MM.1S (cell line): ENCODE results near the gene SLC19A2.
"Not testable (repeated sequence)": the region's sequence is repeated elsewhere in the genome, so short reads cannot be mapped to it uniquely, and the experiment has no call there.

ENCODE experiments used
- DNase-seq: peaks from one replicate; pipeline ENCODE4 v3.0.0-alpha.2; 2015
- H2AFZ ChIP-seq: fragments of 300-600 bp; sonication (generic); 2 replicates; pipeline ENCODE4 v1.6.0; 2016; ENCODE audit warnings: antibody characterized with exemption, low read length
- H3F3A ChIP-seq: fragments of 300-600 bp; sonication (generic); 2 replicates; pipeline ENCODE4 v1.6.1; 2016; ENCODE audit warnings: mild to moderate bottlenecking, antibody characterized with exemption, low read length, moderate library complexity, mixed read lengths; ENCODE audit not compliant: insufficient read depth
- H3K27ac ChIP-seq: fragments of 300-600 bp; sonication (generic); 2 replicates; pipeline ENCODE4 v1.5.1; 2016; ENCODE audit warnings: mild to moderate bottlenecking, low read length
- H3K27me3 ChIP-seq: fragments of 300-600 bp; sonication (generic); replicated peaks from 2 replicates; pipeline ENCODE4 v1.6.0; 2016; ENCODE audit warnings: low read length; ENCODE audit not compliant: insufficient read depth
- H3K36me3 ChIP-seq: fragments of 300-600 bp; sonication (generic); replicated peaks from 2 replicates; pipeline ENCODE4 v1.6.1; 2016; ENCODE audit warnings: mild to moderate bottlenecking, low read length, mixed read lengths; ENCODE audit not compliant: insufficient read depth
- H3K4me1 ChIP-seq: fragments of 300-600 bp; sonication (generic); 2 replicates; pipeline ENCODE4 v1.6.1; 2016; ENCODE audit warnings: low read length, mixed read lengths
- H3K4me2 ChIP-seq: fragments of 300-600 bp; sonication (generic); 2 replicates; pipeline ENCODE4 v1.6.0; 2016; ENCODE audit warnings: low read depth, low read length
- H3K4me3 ChIP-seq: fragments of 300-600 bp; sonication (generic); 2 replicates; pipeline ENCODE4 v1.5.1; 2016; ENCODE audit warnings: low read length, mixed read lengths
- H3K79me2 ChIP-seq: fragments of 300-600 bp; sonication (generic); 2 replicates; pipeline ENCODE4 v1.6.1; 2016; ENCODE audit warnings: mixed run types, low read length, mixed read lengths
- H3K9ac ChIP-seq: fragments of 300-600 bp; sonication (generic); 2 replicates; pipeline ENCODE4 v1.6.1; 2016; ENCODE audit warnings: low read length, mixed read lengths
- H3K9me2 ChIP-seq: fragments of 300-600 bp; sonication (generic); replicated peaks from 2 replicates; pipeline ENCODE4 v1.6.1; 2016; ENCODE audit warnings: mild to moderate bottlenecking, low read length, mixed read lengths; ENCODE audit not compliant: insufficient read depth
- H3K9me3 ChIP-seq: fragments of 300-600 bp; sonication (generic); replicated peaks from 2 replicates; pipeline ENCODE4 v1.6.1; 2016; ENCODE audit warnings: mild to moderate bottlenecking, low read length, mixed read lengths; ENCODE audit not compliant: insufficient read depth
- H4K20me1 ChIP-seq: fragments of 300-600 bp; sonication (generic); 2 replicates; pipeline ENCODE4 v1.6.1; 2016; ENCODE audit warnings: mild to moderate bottlenecking, low read length, moderate library complexity, mixed read lengths; ENCODE audit not compliant: insufficient read depth
- CTCF ChIP-seq: fragments of 300-600 bp; sonication (generic); IDR thresholded peaks from 2 replicates; pipeline ENCODE4 v1.5.1; 2016; ENCODE audit warnings: antibody characterized with exemption, low read length, mixed read lengths
- EZH2 ChIP-seq: fragments of 300-600 bp; sonication (generic); optimal IDR thresholded peaks from 2 replicates; pipeline ENCODE3; 2017; ENCODE audit warnings: low read depth, mild to moderate bottlenecking, antibody characterized with exemption, low read length, mixed read lengths
- EZH2phosphoT487 ChIP-seq: fragments of 300-600 bp; sonication (generic); IDR thresholded peaks from 2 replicates; pipeline ENCODE4 v1.6.1; 2018; ENCODE audit warnings: antibody characterized with exemption, low read length

The SLC19A2 gene

DNA sequence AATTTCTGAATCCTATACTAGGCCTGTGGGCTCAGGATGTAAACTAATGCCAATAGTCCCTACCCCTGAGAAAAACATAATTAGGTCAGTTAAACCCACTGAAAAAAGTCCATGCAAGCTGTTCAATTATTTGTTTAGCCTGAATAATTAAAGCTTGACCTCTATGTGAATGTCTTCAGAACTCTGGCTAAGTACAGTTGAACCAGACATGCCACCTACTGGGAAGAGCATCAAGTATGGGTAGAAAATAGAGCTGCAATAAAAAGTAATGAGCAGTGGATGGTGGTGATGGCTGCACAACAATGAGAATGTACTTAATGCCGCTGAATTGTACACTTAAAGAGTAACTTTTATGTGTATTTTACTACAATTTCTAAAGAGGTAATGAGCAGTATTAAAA, 23.6 kb upstream of the SLC19A2 start:
- no peak for DNase-seq
- no peaks in the 10 kb centered on the region for H3K27me3 ChIP-seq
- no peak overlapping the region for H3K27ac ChIP-seq
- no peaks in the 10 kb centered on the region for H3K79me2 ChIP-seq
- no peaks in the 10 kb centered on the region for H3K4me1 ChIP-seq
- H3K9ac ChIP-seq, result no peak overlapping the region
- no peaks in the 10 kb centered on the region for H3K36me3 ChIP-seq
- TF ChIP-seq CTCF, result no peak
- no peak for TF ChIP-seq EZH2
- TF ChIP-seq EZH2phosphoT487, result no peak
- H4K20me1 ChIP-seq, result no peaks in the 10 kb centered on the region
- H2AFZ ChIP-seq, result no peak overlapping the region
- no peaks in the 10 kb centered on the region for H3K9me2 ChIP-seq
- H3K9me3 ChIP-seq, result no peaks in the 10 kb centered on the region
- no peak overlapping the region for H3K4me2 ChIP-seq
- no peak overlapping the region for H3K4me3 ChIP-seq
- no peaks in the 10 kb centered on the region for H3F3A ChIP-seq

GRCh38 chr1:169508432-169509338, 22.9 kb upstream of the SLC19A2 start:
- H3K9me2 ChIP-seq, result no peaks in the 10 kb centered on the region
- H3K36me3 ChIP-seq, result no peaks in the 10 kb centered on the region
- no peaks in the 10 kb centered on the region for H4K20me1 ChIP-seq
- no peak for DNase-seq
- peak overlapping the region; percentile 2; the same call in 1 of the 2 replicates for H2AFZ ChIP-seq
- peak overlapping the region; percentile 13; the same call in 1 of the 2 replicates for H3K4me2 ChIP-seq
- no peak overlapping the region for H3K27ac ChIP-seq
- TF ChIP-seq EZH2, result no peak
- TF ChIP-seq CTCF, result no peak
- no peak for TF ChIP-seq EZH2phosphoT487
- H3K9ac ChIP-seq, result no peak overlapping the region
- no peaks in the 10 kb centered on the region for H3K4me1 ChIP-seq
- no peaks in the 10 kb centered on the region for H3F3A ChIP-seq
- H3K4me3 ChIP-seq, result no peak overlapping the region
- no peaks in the 10 kb centered on the region for H3K27me3 ChIP-seq
- H3K9me3 ChIP-seq, result no peaks in the 10 kb centered on the region
- H3K79me2 ChIP-seq, result no peaks in the 10 kb centered on the region

DNA sequence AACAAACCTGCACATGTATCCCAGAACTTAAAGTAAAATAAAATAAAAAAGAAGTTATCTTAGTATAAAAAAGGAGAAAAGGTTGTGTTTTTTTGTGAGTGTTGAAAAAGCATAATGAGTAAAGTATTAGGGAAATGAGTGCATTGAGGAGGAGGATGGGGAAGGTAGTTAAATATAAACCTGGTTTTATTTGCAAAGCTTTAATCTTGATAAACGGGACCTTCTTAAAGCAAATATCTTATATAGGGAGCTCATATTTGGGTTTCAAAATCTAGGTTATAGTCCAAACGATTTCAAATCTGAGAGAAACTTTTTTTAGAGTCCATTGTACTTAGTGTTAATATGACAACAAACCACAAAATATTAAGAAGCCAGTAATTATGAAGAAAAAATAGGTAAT, 21.7 kb upstream of the SLC19A2 start:
- Histone ChIP-seq H4K20me1 (no peaks in the 10 kb centered on the region), H3K9me3 (no peaks in the 10 kb centered on the region), H3K36me3 (no peaks in the 10 kb centered on the region), H3K27ac (no peak overlapping the region), H3K79me2 (no peaks in the 10 kb centered on the region), H3K4me1 (no peaks in the 10 kb centered on the region), H3K9me2 (no peaks in the 10 kb centered on the region), H3K9ac (no peak overlapping the region), H3F3A (no peaks in the 10 kb centered on the region), H3K27me3 (no peaks in the 10 kb centered on the region), H3K4me2 (no peak overlapping the region), H3K4me3 (no peak overlapping the region), H2AFZ (no peak overlapping the region)
- no peak for DNase-seq
- TF ChIP-seq EZH2 (no peak), EZH2phosphoT487 (no peak), CTCF (no peak)

DNA sequence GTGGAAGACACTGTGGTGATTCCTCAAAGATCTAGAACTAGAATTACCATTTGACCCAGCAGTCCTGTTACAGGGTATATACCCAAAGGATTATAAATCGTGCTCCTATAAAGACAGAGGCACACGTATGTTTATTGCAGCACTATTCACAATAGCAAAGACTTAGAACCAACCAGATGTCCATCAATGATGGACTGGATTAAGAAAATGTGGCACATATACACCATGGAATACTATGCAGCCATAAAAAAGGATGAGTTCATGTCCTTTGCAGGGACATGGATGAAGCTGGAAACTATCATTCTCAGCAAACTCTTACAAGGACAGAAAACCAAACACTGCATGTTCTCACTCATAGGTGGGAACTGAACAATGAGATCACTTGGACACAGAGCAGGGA, 17.9 kb upstream of the SLC19A2 start:
- H2AFZ ChIP-seq, H3K4me1 ChIP-seq, H3K9ac ChIP-seq, H3F3A ChIP-seq, H3K4me2 ChIP-seq, H3K27ac ChIP-seq, H3K9me2 ChIP-seq, H4K20me1 ChIP-seq, H3K27me3 ChIP-seq, H3K36me3 ChIP-seq, DNase-seq, H3K4me3 ChIP-seq, H3K79me2 ChIP-seq, H3K9me3 ChIP-seq: not testable (repeated sequence)
